ENCODE results near the gene HPSE2.
"Not testable (repeated sequence)": the region's sequence is repeated elsewhere in the genome, so short reads cannot be mapped to it uniquely, and the experiment has no call there.

- not testable (repeated sequence) for TF ChIP-seq POLR2A (IDR thresholded peaks at IDR 0.05; ENCODE audit: low read length); GATA1 (IDR thresholded peaks at IDR 0.05; ENCODE audit: low read depth, low read length)
Measured at GRCh38 chr10:98502535-98502934, 733.1 kb downstream of the HPSE2 start.
